ENCODE measurements around the gene PSMB2. TPM values are rescaled to one million over a fixed set of nuclear protein-coding genes. Genes with fewer than 3 reads are reported as not detected.

PSMB2 gene
- total and polyA plus RNA-seq, 10 of the 15 experiments (the other 5 are each of a cell fraction or from before 2014, with no cell fraction given) = 71.7 to 299 (median 145) TPM

DNA sequence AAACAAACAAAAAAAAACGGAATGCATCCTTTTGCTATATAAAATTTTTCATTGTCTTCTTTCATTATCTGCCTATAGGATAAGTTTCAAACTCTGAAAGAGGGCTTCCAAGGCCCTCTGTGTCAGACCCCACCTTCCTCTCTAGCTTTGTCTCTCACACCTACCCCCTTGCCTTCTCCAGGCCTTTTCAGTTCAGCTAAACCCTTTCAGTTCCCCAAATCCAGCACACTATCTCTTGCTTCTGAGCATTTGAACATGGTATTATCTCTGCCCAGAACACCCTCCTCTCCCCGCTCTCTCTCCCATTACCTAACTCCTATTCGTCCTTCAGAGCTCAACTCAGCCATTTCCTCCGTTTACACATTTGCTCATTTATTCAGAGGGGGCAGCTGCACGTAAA, 41.7 kb upstream of the PSMB2 start:
- H3K9ac ChIP-seq (ENCODE audit: control insufficient read depth, insufficient read depth, low read length) = no peak overlapping the region
- no peak overlapping the region for H2AFZ ChIP-seq (ENCODE audit: control insufficient read depth, low read depth, low read length)
- H4K20me1 ChIP-seq (ENCODE audit: control insufficient read depth, insufficient read depth) = no peaks in the 10 kb centered on the region
- no peak overlapping the region for H3K4me3 ChIP-seq
- peak; percentile 85 for ATAC-seq
- DNase-seq (ENCODE audit: low read depth, low spot score) = peak; percentile 3
- H3K79me2 ChIP-seq (ENCODE audit: control insufficient read depth, insufficient read depth, low read length) = no peaks in the 10 kb centered on the region
- no peak for FAIRE-seq
- H3K9me3 ChIP-seq (replicated peaks; ENCODE audit: control insufficient read depth, insufficient read depth, low read length) = no peaks in the 10 kb centered on the region
- H3K36me3 ChIP-seq (ENCODE audit: control insufficient read depth in 2 of 2, insufficient read depth in 2 of 2, low read length in 1 of 2) = no peaks in the 10 kb centered on the region
- 0 out of 4 replicates have a peak, but pooled peaks cover 0 to 2% of the 10 kb centered on the region in 2 experiments for H3K27me3 ChIP-seq (replicated peaks in 1 of 2; ENCODE audit: control insufficient read depth in 2 of 2, insufficient read depth in 2 of 2, low read length in 1 of 2)
- no peak overlapping the region for H3K4me2 ChIP-seq (ENCODE audit: control insufficient read depth, insufficient read depth)
- RAD21 ChIA-PET (ENCODE audit: unreplicated experiment) = no interaction called here
- SMC1A ChIA-PET (ENCODE audit: uncharacterized antibody, unreplicated experiment) = no interaction called here
- 49% methylated on average over 5 of the region's 5 CpGs for WGBS (ENCODE audit: insufficient coverage, insufficient replicate concordance, low lambda C conversion rate, missing lambda C conversion rate)
- POLR2A ChIA-PET = no interaction called here
- no peak overlapping the region for H3K27ac ChIP-seq (ENCODE audit: control insufficient read depth, insufficient read depth)
- CTCF ChIA-PET = interaction anchor here (0.9 kb wide), 1 partner anchor 43 kb away, joined by 3 read pairs; no protein-coding TSS in a partner anchor
- in situ Hi-C loops (cut with MboI) (no loop called here), intact Hi-C loops (cut with micrococcal nuclease; ENCODE audit: unreplicated experiment) (no loop called here)
- BruUV-seq (replicated peaks) = no TSS peak
- TF ChIP-seq MXI1 (IDR thresholded peaks at IDR 0.05; ENCODE audit: low read depth, low read length) (no peak), IKZF2 (IDR thresholded peaks at IDR 0.05) (peak in 1 of 2 experiments; percentile 23; a peak in 1 of 4 replicates), SKIL (IDR thresholded peaks at IDR 0.05; ENCODE audit: low read depth, poor library complexity, severe bottlenecking) (no peak), ZNF24 (IDR thresholded peaks at IDR 0.05) (no peak), CBFB (IDR thresholded peaks at IDR 0.05; ENCODE audit: low read depth) (no peak), SPI1 (IDR thresholded peaks at IDR 0.05; ENCODE audit: borderline replicate concordance, insufficient read depth, low read depth, low read length) (peak; percentile 82; the same call in 1 of the 2 replicates), SUPT20H (IDR thresholded peaks at IDR 0.05; ENCODE audit: borderline replicate concordance, control insufficient read depth, low read depth, low read length) (no peak), NBN (IDR thresholded peaks at IDR 0.05) (0 out of 2 replicates have a peak, but pooled peaks have one; percentile 33)
- no peaks in the 10 kb centered on the region for H3K4me1 ChIP-seq (ENCODE audit: control insufficient read depth, insufficient read depth, low read length)
